GM23338 (cell line): ENCODE results near the gene SNX9. TPM values are rescaled to one million over a fixed set of nuclear protein-coding genes. Genes with fewer than 3 reads are reported as not detected.

Experiments used
- ATAC-seq: fragments of 200-7000 bp; cut with Tn5 transposase; 3 replicates; pipeline ENCODE4 v1.9.1; 2020
- DNase-seq: peaks from one replicate; pipeline ENCODE4 v3.0.0-alpha.2; 2015; ENCODE audit warnings: low spot score
- H2AFZ ChIP-seq: fragments of 200-600 bp; sonication (generic); 2 replicates; pipeline ENCODE4 v1.8.0; 2016; ENCODE audit warnings: antibody characterized with exemption, mild to moderate bottlenecking, moderate library complexity
- H3F3A ChIP-seq: fragments of 200-600 bp; sonication (generic); replicated peaks from 2 replicates; pipeline ENCODE4 v1.8.0; 2017; ENCODE audit warnings: antibody characterized with exemption, mixed run types, low read depth
- H3K27ac ChIP-seq: fragments of 200-600 bp; sonication (generic); 2 replicates; pipeline ENCODE4 v1.6.1; 2016; ENCODE audit warnings: low read depth
- H3K27me3 ChIP-seq: fragments of 200-600 bp; sonication (generic); 2 replicates; pipeline ENCODE4 v1.8.0; 2016; ENCODE audit warnings: mild to moderate bottlenecking, mixed run types, moderate library complexity; ENCODE audit not compliant: insufficient read depth
- H3K36me3 ChIP-seq: fragments of 200-600 bp; sonication (generic); 2 replicates; pipeline ENCODE4 v1.8.0; 2016; ENCODE audit warnings: mild to moderate bottlenecking; ENCODE audit not compliant: insufficient read depth
- H3K4me1 ChIP-seq: fragments of 200-600 bp; sonication (generic); 2 replicates; pipeline ENCODE4 v1.8.0; 2016; ENCODE audit warnings: mild to moderate bottlenecking, moderate library complexity; ENCODE audit not compliant: insufficient read depth
- H3K4me2 ChIP-seq: fragments of 200-600 bp; sonication (generic); 2 replicates; pipeline ENCODE4 v1.7.1; 2017; ENCODE audit warnings: mixed run types
- H3K4me3 ChIP-seq: fragments of 200-600 bp; sonication (generic); 2 replicates; pipeline ENCODE4 v1.6.1; 2016; ENCODE audit warnings: mixed run types
- H3K79me2 ChIP-seq: fragments of 200-600 bp; sonication (generic); replicated peaks from 2 replicates; pipeline ENCODE4 v1.8.0; 2017; ENCODE audit warnings: mild to moderate bottlenecking; ENCODE audit not compliant: insufficient read depth
- H3K9me2 ChIP-seq: fragments of 200-600 bp; sonication (generic); 2 replicates; pipeline ENCODE4 v1.8.0; 2017; ENCODE audit not compliant: insufficient read depth
- H4K20me1 ChIP-seq: fragments of 200-600 bp; sonication (generic); replicated peaks from 2 replicates; pipeline ENCODE4 v1.8.0; 2017; ENCODE audit warnings: mild to moderate bottlenecking; ENCODE audit not compliant: insufficient read depth
- H3K27ac Mint-ChIP-seq: 2 replicates; pipeline ENCODE4 v1.8.0; 2020; ENCODE audit warnings: inconsistent platforms, mild to moderate bottlenecking, moderate library complexity, mixed read lengths
- H3K27me3 Mint-ChIP-seq: 3 replicates; pipeline ENCODE4 v1.8.0; 2022; ENCODE audit warnings: low read depth, mild to moderate bottlenecking, moderate library complexity, mixed read lengths, inconsistent platforms; ENCODE audit not compliant: insufficient read depth, poor library complexity
- H3K36me3 Mint-ChIP-seq: 3 replicates; pipeline ENCODE4 v1.8.0; 2021; ENCODE audit warnings: low read depth, mild to moderate bottlenecking, inconsistent platforms, moderate library complexity, mixed read lengths
- H3K4me1 Mint-ChIP-seq: 3 replicates; pipeline ENCODE4 v1.8.0; 2020; ENCODE audit warnings: mild to moderate bottlenecking, inconsistent platforms, mixed read lengths
- H3K4me3 Mint-ChIP-seq: 3 replicates; pipeline ENCODE4 v1.8.0; 2021; ENCODE audit warnings: moderate library complexity, mild to moderate bottlenecking, inconsistent platforms, mixed read lengths
- H3K9me3 Mint-ChIP-seq: 3 replicates; pipeline ENCODE4 v1.8.0; 2020; ENCODE audit warnings: moderate library complexity, mild to moderate bottlenecking, inconsistent platforms, mixed read lengths
- CREB1 ChIP-seq: fragments of 250-450 bp; sonication (Bioruptor Pico); IDR thresholded peaks from 2 replicates; pipeline ENCODE4 v1.5.0; 2020; ENCODE audit warnings: low read depth, mild to moderate bottlenecking, moderate library complexity
- EZH2 ChIP-seq: fragments of 200-600 bp; sonication (generic); IDR thresholded peaks from one replicate; pipeline ENCODE4 v1.8.0; 2017; ENCODE audit warnings: antibody characterized with exemption, mild to moderate bottlenecking, low read depth; ENCODE audit not compliant: unreplicated experiment
- EZH2phosphoT487 ChIP-seq: fragments of 200-600 bp; sonication (generic); IDR thresholded peaks from one replicate; pipeline ENCODE4 v1.8.1; 2018; ENCODE audit warnings: antibody characterized with exemption; ENCODE audit not compliant: unreplicated experiment
- JUNB ChIP-seq: IDR thresholded peaks from one replicate; pipeline ENCODE4 v1.6.1; 2016; ENCODE audit warnings: antibody characterized with exemption; ENCODE audit not compliant: unreplicated experiment
- NANOG ChIP-seq: IDR thresholded peaks from 2 replicates; pipeline ENCODE4 v1.6.1; 2016; ENCODE audit warnings: antibody characterized with exemption, borderline replicate concordance
- POLR2AphosphoS5 ChIP-seq: IDR thresholded peaks from 2 replicates; pipeline ENCODE4 v1.6.1; 2016; ENCODE audit warnings: antibody characterized with exemption, low read depth
- STAT1 ChIP-seq: IDR thresholded peaks from one replicate; pipeline ENCODE4 v1.6.1; 2016; ENCODE audit warnings: antibody characterized with exemption; ENCODE audit not compliant: unreplicated experiment
- ZNF114 ChIP-seq: fragments of 250-450 bp; sonication (Bioruptor Pico); IDR thresholded peaks from 2 replicates; pipeline ENCODE4 v1.5.0; 2020; ENCODE audit warnings: mild to moderate bottlenecking, moderate library complexity
- ZNF331 ChIP-seq: fragments of 250-450 bp; sonication (Bioruptor Pico); IDR thresholded peaks from 2 replicates; pipeline ENCODE4 v1.5.0; 2020; ENCODE audit warnings: low read depth, mild to moderate bottlenecking, moderate library complexity
- polyA plus RNA-seq: library from polyadenylated mRNA; unstranded; fragments of >200 nt; fragmentation: Nextera tagmentation; extraction: Ambion mirVana; gene quantifications from 2 replicates; pipeline ENCODE4 v1.2.1, GENCODE V29; 2016
- total RNA-seq: library from RNA; depleted of rRNA; stranded (reverse); fragments of >200 nt; shearing (Covaris generic); gene quantifications from 2 replicates; pipeline ENCODE4 v1.2.3, GENCODE V29; 2014
- TF ChIP-seq, protein P1 (sequence below): IDR thresholded peaks from 2 replicates; pipeline ENCODE4 v1.6.1; 2016; ENCODE audit warnings: antibody characterized with exemption
- TF ChIP-seq, protein P2 (sequence below): IDR thresholded peaks from one replicate; pipeline ENCODE4 v1.6.1; 2018; ENCODE audit warnings: antibody characterized with exemption; ENCODE audit not compliant: unreplicated experiment
- TF ChIP-seq, protein P3 (sequence below): fragments of 250-450 bp; sonication (Bioruptor Pico); IDR thresholded peaks from 2 replicates; pipeline ENCODE4 v1.5.0; 2020; ENCODE audit warnings: mild to moderate bottlenecking, moderate library complexity
- TF ChIP-seq, protein P4 (sequence below), 2 experiments: fragments of 200-600 bp in 1 of 2; sonication (generic) in 1 of 2; conservative IDR thresholded peaks; 2 replicates each; pipeline versions ENCODE4 v1.5.1 to v1.6.1; 2016 to 2017; ENCODE audit warnings: antibody characterized with exemption in 2 of 2, low read depth in 2 of 2, mild to moderate bottlenecking in 2 of 2, moderate library complexity in 1 of 2

SNX9 gene
- total and polyA plus RNA-seq, 2 experiments from 2014 or later = 18.4 to 23.3 TPM

DNA sequence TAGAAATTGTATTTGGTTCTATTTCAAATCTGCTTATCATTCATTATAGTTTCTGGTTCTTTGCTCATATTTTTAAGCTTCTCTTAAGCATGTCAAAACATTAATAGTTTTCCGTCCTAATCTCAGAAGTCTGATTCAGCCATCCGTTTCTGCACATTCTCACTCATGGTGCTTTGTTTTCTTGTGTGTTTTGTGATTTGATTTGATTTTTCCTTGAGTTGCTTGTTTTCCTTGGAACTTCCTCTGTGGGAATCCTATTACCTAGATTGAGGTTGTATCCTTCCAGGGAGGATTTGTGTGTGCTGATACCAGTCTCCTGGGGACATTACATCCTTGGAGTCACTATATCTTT lies 7.9 kb downstream of the SNX9 start:
- peak overlapping the region; percentile 92 for H3K27ac Mint-ChIP-seq
- Histone ChIP-seq H3K27me3 (no peaks in the 10 kb centered on the region), H3K4me1 (peaks cover 48% of the 10 kb centered on the region), H3K9me2 (no peaks in the 10 kb centered on the region), H3K36me3 (no peaks in the 10 kb centered on the region), H3K27ac (peak overlapping the region; percentile 92), H4K20me1 (no peaks in the 10 kb centered on the region), H2AFZ (no peak overlapping the region), H3K4me3 (peak overlapping the region; percentile 38), H3K4me2 (peak overlapping the region; percentile 69), H3F3A (no peaks in the 10 kb centered on the region), H3K79me2 (peaks cover 89% of the 10 kb centered on the region)
- peak overlapping the region; percentile 60; the same call in 2 of the 3 replicates for H3K4me3 Mint-ChIP-seq
- H3K36me3 Mint-ChIP-seq = 0 out of 3 replicates have a peak, but pooled peaks cover 5% of the 10 kb centered on the region
- DNase-seq (no peak), ATAC-seq (no peak; the same call in 2 of the 3 replicates)
- no peak for TF ChIP-seq NANOG
- TF ChIP-seq, protein P1, sequence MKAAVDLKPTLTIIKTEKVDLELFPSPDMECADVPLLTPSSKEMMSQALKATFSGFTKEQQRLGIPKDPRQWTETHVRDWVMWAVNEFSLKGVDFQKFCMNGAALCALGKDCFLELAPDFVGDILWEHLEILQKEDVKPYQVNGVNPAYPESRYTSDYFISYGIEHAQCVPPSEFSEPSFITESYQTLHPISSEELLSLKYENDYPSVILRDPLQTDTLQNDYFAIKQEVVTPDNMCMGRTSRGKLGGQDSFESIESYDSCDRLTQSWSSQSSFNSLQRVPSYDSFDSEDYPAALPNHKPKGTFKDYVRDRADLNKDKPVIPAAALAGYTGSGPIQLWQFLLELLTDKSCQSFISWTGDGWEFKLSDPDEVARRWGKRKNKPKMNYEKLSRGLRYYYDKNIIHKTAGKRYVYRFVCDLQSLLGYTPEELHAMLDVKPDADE = no peak
- TF ChIP-seq, protein P2, sequence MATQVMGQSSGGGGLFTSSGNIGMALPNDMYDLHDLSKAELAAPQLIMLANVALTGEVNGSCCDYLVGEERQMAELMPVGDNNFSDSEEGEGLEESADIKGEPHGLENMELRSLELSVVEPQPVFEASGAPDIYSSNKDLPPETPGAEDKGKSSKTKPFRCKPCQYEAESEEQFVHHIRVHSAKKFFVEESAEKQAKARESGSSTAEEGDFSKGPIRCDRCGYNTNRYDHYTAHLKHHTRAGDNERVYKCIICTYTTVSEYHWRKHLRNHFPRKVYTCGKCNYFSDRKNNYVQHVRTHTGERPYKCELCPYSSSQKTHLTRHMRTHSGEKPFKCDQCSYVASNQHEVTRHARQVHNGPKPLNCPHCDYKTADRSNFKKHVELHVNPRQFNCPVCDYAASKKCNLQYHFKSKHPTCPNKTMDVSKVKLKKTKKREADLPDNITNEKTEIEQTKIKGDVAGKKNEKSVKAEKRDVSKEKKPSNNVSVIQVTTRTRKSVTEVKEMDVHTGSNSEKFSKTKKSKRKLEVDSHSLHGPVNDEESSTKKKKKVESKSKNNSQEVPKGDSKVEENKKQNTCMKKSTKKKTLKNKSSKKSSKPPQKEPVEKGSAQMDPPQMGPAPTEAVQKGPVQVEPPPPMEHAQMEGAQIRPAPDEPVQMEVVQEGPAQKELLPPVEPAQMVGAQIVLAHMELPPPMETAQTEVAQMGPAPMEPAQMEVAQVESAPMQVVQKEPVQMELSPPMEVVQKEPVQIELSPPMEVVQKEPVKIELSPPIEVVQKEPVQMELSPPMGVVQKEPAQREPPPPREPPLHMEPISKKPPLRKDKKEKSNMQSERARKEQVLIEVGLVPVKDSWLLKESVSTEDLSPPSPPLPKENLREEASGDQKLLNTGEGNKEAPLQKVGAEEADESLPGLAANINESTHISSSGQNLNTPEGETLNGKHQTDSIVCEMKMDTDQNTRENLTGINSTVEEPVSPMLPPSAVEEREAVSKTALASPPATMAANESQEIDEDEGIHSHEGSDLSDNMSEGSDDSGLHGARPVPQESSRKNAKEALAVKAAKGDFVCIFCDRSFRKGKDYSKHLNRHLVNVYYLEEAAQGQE = no peak
- TF ChIP-seq, protein P3, sequence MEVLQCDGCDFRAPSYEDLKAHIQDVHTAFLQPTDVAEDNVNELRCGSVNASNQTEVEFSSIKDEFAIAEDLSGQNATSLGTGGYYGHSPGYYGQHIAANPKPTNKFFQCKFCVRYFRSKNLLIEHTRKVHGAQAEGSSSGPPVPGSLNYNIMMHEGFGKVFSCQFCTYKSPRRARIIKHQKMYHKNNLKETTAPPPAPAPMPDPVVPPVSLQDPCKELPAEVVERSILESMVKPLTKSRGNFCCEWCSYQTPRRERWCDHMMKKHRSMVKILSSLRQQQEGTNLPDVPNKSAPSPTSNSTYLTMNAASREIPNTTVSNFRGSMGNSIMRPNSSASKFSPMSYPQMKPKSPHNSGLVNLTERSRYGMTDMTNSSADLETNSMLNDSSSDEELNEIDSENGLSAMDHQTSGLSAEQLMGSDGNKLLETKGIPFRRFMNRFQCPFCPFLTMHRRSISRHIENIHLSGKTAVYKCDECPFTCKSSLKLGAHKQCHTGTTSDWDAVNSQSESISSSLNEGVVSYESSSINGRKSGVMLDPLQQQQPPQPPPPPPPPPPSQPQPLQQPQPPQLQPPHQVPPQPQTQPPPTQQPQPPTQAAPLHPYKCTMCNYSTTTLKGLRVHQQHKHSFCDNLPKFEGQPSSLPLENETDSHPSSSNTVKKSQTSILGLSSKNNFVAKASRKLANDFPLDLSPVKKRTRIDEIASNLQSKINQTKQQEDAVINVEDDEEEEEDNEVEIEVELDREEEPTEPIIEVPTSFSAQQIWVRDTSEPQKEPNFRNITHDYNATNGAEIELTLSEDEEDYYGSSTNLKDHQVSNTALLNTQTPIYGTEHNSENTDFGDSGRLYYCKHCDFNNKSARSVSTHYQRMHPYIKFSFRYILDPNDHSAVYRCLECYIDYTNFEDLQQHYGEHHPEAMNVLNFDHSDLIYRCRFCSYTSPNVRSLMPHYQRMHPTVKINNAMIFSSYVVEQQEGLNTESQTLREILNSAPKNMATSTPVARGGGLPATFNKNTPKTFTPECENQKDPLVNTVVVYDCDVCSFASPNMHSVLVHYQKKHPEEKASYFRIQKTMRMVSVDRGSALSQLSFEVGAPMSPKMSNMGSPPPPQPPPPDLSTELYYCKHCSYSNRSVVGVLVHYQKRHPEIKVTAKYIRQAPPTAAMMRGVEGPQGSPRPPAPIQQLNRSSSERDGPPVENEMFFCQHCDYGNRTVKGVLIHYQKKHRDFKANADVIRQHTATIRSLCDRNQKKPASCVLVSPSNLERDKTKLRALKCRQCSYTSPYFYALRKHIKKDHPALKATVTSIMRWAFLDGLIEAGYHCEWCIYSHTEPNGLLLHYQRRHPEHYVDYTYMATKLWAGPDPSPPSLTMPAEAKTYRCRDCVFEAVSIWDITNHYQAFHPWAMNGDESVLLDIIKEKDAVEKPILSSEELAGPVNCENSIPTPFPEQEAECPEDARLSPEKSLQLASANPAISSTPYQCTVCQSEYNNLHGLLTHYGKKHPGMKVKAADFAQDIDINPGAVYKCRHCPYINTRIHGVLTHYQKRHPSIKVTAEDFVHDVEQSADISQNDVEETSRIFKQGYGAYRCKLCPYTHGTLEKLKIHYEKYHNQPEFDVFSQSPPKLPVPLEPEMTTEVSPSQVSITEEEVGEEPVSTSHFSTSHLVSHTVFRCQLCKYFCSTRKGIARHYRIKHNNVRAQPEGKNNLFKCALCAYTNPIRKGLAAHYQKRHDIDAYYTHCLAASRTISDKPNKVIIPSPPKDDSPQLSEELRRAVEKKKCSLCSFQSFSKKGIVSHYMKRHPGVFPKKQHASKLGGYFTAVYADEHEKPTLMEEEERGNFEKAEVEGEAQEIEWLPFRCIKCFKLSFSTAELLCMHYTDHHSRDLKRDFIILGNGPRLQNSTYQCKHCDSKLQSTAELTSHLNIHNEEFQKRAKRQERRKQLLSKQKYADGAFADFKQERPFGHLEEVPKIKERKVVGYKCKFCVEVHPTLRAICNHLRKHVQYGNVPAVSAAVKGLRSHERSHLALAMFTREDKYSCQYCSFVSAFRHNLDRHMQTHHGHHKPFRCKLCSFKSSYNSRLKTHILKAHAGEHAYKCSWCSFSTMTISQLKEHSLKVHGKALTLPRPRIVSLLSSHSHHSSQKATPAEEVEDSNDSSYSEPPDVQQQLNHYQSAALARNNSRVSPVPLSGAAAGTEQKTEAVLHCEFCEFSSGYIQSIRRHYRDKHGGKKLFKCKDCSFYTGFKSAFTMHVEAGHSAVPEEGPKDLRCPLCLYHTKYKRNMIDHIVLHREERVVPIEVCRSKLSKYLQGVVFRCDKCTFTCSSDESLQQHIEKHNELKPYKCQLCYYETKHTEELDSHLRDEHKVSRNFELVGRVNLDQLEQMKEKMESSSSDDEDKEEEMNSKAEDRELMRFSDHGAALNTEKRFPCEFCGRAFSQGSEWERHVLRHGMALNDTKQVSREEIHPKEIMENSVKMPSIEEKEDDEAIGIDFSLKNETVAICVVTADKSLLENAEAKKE (CRISPR knock-in tag) = no peak
- no peak for TF ChIP-seq ZNF114 (CRISPR knock-in tag)
- no peak for TF ChIP-seq POLR2AphosphoS5
- no peak for TF ChIP-seq CREB1
- no peak for TF ChIP-seq ZNF331 (CRISPR knock-in tag)
- no peak for TF ChIP-seq EZH2phosphoT487
- no peak for TF ChIP-seq JUNB
- no peak for TF ChIP-seq STAT1
- TF ChIP-seq, protein P4, sequence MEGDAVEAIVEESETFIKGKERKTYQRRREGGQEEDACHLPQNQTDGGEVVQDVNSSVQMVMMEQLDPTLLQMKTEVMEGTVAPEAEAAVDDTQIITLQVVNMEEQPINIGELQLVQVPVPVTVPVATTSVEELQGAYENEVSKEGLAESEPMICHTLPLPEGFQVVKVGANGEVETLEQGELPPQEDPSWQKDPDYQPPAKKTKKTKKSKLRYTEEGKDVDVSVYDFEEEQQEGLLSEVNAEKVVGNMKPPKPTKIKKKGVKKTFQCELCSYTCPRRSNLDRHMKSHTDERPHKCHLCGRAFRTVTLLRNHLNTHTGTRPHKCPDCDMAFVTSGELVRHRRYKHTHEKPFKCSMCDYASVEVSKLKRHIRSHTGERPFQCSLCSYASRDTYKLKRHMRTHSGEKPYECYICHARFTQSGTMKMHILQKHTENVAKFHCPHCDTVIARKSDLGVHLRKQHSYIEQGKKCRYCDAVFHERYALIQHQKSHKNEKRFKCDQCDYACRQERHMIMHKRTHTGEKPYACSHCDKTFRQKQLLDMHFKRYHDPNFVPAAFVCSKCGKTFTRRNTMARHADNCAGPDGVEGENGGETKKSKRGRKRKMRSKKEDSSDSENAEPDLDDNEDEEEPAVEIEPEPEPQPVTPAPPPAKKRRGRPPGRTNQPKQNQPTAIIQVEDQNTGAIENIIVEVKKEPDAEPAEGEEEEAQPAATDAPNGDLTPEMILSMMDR (conservative IDR thresholded peaks at IDR 0.05; ENCODE audit: low read depth in 2 of 2) = no peak
- TF ChIP-seq EZH2 = no peak
- H3K4me1 Mint-ChIP-seq = peaks cover 61% of the 10 kb centered on the region
- H3K27me3 Mint-ChIP-seq = no peaks in the 10 kb centered on the region
- H3K9me3 Mint-ChIP-seq = no peaks in the 10 kb centered on the region
